ENCODE measurements around the gene DNAAF2.

DNAAF2 gene

DNA sequence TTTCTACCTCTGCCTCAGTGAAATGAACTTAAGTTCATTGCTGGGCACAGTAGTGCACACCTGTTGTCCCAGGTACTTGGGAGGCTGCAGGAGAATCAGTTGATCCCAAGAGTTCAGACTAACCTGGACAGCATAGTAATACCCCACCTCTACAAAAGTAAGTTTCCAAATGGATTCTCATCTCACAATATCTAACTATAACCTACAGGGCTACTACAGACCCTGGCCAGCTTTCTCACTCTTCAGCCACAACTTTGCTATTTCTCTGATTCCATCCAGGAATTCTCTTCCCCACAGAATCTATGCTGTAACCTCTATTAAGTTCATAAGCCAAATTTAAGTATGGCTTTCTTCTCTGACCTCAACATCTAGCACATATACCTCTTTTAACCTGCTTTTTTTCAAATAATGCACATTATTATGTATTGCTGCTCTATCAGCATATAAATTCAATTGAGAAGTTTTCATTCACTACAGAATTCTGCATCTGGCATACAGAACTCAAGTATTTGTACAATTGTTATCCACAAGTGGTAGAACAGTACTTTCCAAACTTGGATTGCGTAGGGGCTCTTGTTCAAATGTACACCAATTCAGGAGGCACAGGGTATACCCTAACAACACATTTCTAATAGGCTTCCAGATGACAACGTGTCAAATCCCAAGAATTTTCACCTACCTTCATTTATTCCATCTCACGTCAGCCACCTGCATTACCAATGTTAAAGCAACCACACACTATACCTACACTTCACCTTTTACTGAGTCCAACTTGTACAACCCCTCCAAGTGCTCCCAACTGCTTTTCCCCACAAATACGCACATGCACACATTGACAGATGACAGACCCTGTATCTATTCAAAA, 52.7 kb downstream of the DNAAF2 start:
- Mint-ChIP-seq H3K4me3 (peak overlapping the region; percentile 0), H3K36me3 (ENCODE audit: low read depth) (peaks cover 61% of the 10 kb centered on the region)

DNA sequence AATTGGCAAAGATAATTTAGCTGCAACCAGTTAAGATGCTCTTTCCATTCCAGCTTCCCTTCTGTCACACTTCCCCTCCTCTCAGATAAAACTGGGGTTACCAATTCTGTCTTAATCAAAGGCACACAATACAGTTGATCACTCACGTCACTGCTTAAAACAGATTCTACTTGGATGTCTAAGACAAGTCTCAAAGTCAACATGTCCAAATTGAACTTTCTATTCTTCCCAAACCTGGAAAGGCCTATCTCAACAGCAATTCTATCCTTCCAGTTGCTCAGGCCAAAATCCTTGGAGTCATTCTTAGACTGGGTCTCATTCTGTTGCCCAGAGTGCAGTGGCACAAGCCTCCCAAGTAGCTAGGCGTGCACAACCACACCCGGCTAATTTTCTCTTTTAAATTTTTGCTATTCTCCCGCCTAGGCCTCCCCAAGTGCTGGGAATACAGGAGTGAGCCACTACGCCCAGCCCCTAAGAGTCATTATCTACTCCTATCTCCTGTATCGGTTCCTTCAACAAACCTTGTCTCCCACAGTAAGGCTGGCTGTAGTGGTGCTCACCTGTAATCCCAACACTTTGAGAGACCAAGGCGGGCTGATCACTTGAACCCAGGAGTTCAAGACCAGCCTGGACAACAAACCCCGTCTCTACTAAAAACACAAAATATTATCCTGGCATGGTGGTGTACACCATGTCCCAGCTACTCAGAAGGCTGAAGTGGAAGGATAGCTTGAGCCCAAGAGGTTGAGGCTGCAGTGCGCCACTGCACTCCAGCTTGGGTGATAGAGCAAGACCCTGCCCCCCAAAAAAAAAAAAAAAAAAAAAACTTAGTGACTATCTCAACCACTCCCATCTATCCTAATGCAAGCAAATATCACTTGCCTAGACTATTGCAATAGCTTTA, 53.6 kb downstream of the DNAAF2 start:
- TF ChIP-seq, protein P1, sequence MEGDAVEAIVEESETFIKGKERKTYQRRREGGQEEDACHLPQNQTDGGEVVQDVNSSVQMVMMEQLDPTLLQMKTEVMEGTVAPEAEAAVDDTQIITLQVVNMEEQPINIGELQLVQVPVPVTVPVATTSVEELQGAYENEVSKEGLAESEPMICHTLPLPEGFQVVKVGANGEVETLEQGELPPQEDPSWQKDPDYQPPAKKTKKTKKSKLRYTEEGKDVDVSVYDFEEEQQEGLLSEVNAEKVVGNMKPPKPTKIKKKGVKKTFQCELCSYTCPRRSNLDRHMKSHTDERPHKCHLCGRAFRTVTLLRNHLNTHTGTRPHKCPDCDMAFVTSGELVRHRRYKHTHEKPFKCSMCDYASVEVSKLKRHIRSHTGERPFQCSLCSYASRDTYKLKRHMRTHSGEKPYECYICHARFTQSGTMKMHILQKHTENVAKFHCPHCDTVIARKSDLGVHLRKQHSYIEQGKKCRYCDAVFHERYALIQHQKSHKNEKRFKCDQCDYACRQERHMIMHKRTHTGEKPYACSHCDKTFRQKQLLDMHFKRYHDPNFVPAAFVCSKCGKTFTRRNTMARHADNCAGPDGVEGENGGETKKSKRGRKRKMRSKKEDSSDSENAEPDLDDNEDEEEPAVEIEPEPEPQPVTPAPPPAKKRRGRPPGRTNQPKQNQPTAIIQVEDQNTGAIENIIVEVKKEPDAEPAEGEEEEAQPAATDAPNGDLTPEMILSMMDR (IDR thresholded peaks at IDR 0.05): no peak
- no peaks in the 10 kb centered on the region for H3K9me3 Mint-ChIP-seq
- peaks cover 70% of the 10 kb centered on the region for H3K36me3 Mint-ChIP-seq (ENCODE audit: low read depth)
- H3K4me3 Mint-ChIP-seq: peak overlapping the region; percentile 18
- H3K4me1 Mint-ChIP-seq: peaks cover 62% of the 10 kb centered on the region
- no peak for DNase-seq
- no peaks in the 10 kb centered on the region for H3K27me3 Mint-ChIP-seq (ENCODE audit: low read depth, poor library complexity)
- H3K27ac Mint-ChIP-seq: peak overlapping the region; percentile 88

More for the DNA sequence above, 52.7 kb downstream of the DNAAF2 start:
- Mint-ChIP-seq H3K27me3 (ENCODE audit: low read depth, poor library complexity) (no peaks in the 10 kb centered on the region), H3K9me3 (no peaks in the 10 kb centered on the region), H3K4me1 (peaks cover 62% of the 10 kb centered on the region), H3K27ac (peak overlapping the region; percentile 11)
- TF ChIP-seq, protein P1 (IDR thresholded peaks at IDR 0.05): no peak
- no peak for DNase-seq

DNA sequence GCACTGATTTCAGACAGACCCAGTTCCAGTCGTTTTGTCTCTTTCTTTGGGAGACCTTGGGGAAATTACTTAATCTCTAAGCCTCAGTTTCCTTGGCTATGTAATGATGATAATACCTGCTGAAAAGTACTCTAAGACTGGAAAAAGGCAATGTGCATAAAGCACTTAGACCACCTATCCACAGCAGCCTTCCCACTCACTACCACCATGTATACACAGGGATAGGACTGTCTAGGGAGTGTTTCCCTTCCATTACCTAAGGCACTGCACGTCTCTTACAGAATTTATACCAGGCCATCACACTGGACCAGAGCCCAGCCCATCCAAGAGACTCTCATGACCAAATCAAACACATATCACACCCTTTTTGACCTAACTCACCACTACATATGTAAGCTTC, 55.2 kb downstream of the DNAAF2 start:
- H3K4me3 Mint-ChIP-seq: no peak overlapping the region
- H3K27me3 Mint-ChIP-seq (ENCODE audit: low read depth, poor library complexity): no peaks in the 10 kb centered on the region
- no peaks in the 10 kb centered on the region for H3K9me3 Mint-ChIP-seq
- H3K36me3 Mint-ChIP-seq (ENCODE audit: low read depth): peaks cover 78% of the 10 kb centered on the region
- peak overlapping the region; percentile 22 for H3K27ac Mint-ChIP-seq
- TF ChIP-seq, protein P1 (IDR thresholded peaks at IDR 0.05): no peak
- no peak for DNase-seq
- H3K4me1 Mint-ChIP-seq: peaks cover 55% of the 10 kb centered on the region

DNA sequence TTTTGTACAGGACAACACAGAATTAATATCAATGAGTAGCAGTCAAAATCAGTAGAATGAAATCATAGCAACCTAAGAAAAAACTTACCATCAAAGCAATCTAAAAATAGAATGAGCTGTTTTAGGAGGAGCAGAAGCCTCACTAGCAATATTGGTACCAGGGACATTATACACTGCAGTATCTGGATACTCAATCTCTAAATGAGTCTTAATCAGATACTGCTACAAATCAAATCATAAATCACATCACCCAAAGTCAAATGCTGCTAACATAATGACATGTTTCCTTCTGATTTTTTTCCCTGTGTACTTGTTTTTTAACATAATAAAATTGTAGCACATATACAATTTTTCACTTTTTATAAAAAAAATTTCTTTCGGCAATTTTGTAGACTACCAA, 56.9 kb downstream of the DNAAF2 start:
- Mint-ChIP-seq H3K4me1 (peaks cover 40% of the 10 kb centered on the region), H3K27me3 (ENCODE audit: low read depth, poor library complexity) (no peaks in the 10 kb centered on the region), H3K4me3 (no peak overlapping the region), H3K9me3 (no peaks in the 10 kb centered on the region), H3K36me3 (ENCODE audit: low read depth) (peaks cover 78% of the 10 kb centered on the region), H3K27ac (peak overlapping the region; percentile 88)
- no peak for DNase-seq
- TF ChIP-seq, protein P1 (IDR thresholded peaks at IDR 0.05): no peak

Data from nephron progenitor cell (in vitro differentiated cells).